WTC11 (cell line): Measurements from ENCODE around the gene UQCRHL. TPM values are rescaled to one million over a fixed set of nuclear protein-coding genes. Genes with fewer than 3 reads are reported as not detected.

Source experiments
- ATAC-seq: fragments of 200-7000 bp; cut with Tn5 transposase; 2 replicates; pipeline ENCODE4 v1.10.0; 2021; ENCODE audit warnings: mild to moderate bottlenecking, moderate library complexity
- CTCF ChIA-PET: fragments of 300-600 bp; sonication (Branson Sonifier 250); formaldehyde crosslinking; loops from one replicate; lab custom pipeline; 2021; ENCODE audit warnings: antibody characterized with exemption; lab: Charles Lee
- POLR2A ChIA-PET: fragments of 350-600 bp; sonication (Branson Sonifier 250); formaldehyde crosslinking; loops from one replicate; lab custom pipeline; 2021; ENCODE audit warnings: antibody characterized with exemption; lab: Charles Lee
- DNase-seq: peaks from one replicate; pipeline ENCODE4 v3.0.0; 2021; ENCODE audit warnings: low spot score
- H3K27ac Mint-ChIP-seq: 2 replicates; pipeline ENCODE4 v1.8.0; 2021; ENCODE audit warnings: mixed read lengths
- H3K27me3 Mint-ChIP-seq: 2 replicates; pipeline ENCODE4 v1.8.0; 2021; ENCODE audit warnings: low read depth, mild to moderate bottlenecking, moderate library complexity, mixed read lengths
- H3K36me3 Mint-ChIP-seq: 2 replicates; pipeline ENCODE4 v1.8.0; 2021; ENCODE audit warnings: mixed read lengths
- H3K4me1 Mint-ChIP-seq: 2 replicates; pipeline ENCODE4 v1.8.0; 2022; ENCODE audit warnings: mixed read lengths
- H3K4me3 Mint-ChIP-seq: 2 replicates; pipeline ENCODE4 v1.8.0; 2021; ENCODE audit warnings: mild to moderate bottlenecking, moderate library complexity, mixed read lengths
- H3K9me3 Mint-ChIP-seq: 2 replicates; pipeline ENCODE4 v1.8.0; 2021; ENCODE audit warnings: mixed read lengths
- ARID4B ChIP-seq: sonication (generic); formaldehyde crosslinking; IDR thresholded peaks from 2 replicates; pipeline ENCODE4 v1.8.0; 2023; ENCODE audit warnings: missing genetic modification reagents, mild to moderate bottlenecking, borderline replicate concordance
- ESRRA ChIP-seq: sonication (generic); formaldehyde crosslinking; IDR thresholded peaks from 2 replicates; pipeline ENCODE4 v1.8.1; 2022; ENCODE audit warnings: mild to moderate bottlenecking, missing genetic modification reagents, borderline replicate concordance
- FOXP4 ChIP-seq: sonication (generic); formaldehyde crosslinking; IDR thresholded peaks from 2 replicates; pipeline ENCODE4 v1.8.0; 2022; ENCODE audit warnings: mild to moderate bottlenecking, missing genetic modification reagents
- HMGA2 ChIP-seq: fragments of 250-450 bp; sonication (Bioruptor Pico); IDR thresholded peaks from 2 replicates; pipeline ENCODE4 v1.4.0; 2021; ENCODE audit warnings: mild to moderate bottlenecking, moderate library complexity
- IRF1 ChIP-seq: sonication (generic); formaldehyde crosslinking; IDR thresholded peaks from 2 replicates; pipeline ENCODE4 v1.8.0; 2023; ENCODE audit warnings: missing genetic modification reagents
- KAT7 ChIP-seq: sonication (generic); formaldehyde crosslinking; IDR thresholded peaks from 2 replicates; pipeline ENCODE4 v1.8.1; 2023; ENCODE audit warnings: missing genetic modification reagents, mild to moderate bottlenecking, borderline replicate concordance
- OVOL2 ChIP-seq: fragments of 250-450 bp; sonication (Bioruptor Pico); IDR thresholded peaks from 2 replicates; pipeline ENCODE4 v1.9.0; 2021; ENCODE audit warnings: mild to moderate bottlenecking, borderline replicate concordance
- PRRX2 ChIP-seq: fragments of 250-450 bp; sonication (Bioruptor Pico); IDR thresholded peaks from 2 replicates; pipeline ENCODE4 v1.8.0; 2021; ENCODE audit warnings: mild to moderate bottlenecking
- SMAD3 ChIP-seq: sonication (generic); formaldehyde crosslinking; IDR thresholded peaks from 2 replicates; pipeline ENCODE4 v1.8.0; 2022; ENCODE audit warnings: missing genetic modification reagents, mild to moderate bottlenecking, borderline replicate concordance
- SMAD4 ChIP-seq: sonication (generic); formaldehyde crosslinking; IDR thresholded peaks from 2 replicates; pipeline ENCODE4 v1.8.0; 2022; ENCODE audit warnings: mild to moderate bottlenecking, missing genetic modification reagents
- TCF7 ChIP-seq: sonication (generic); formaldehyde crosslinking; IDR thresholded peaks from 2 replicates; pipeline ENCODE4 v1.8.0; 2022; ENCODE audit warnings: mild to moderate bottlenecking, low read depth, missing genetic modification reagents, moderate library complexity
- TEAD4 ChIP-seq: sonication (generic); formaldehyde crosslinking; IDR thresholded peaks from 2 replicates; pipeline ENCODE4 v1.8.0; 2022; ENCODE audit warnings: mild to moderate bottlenecking, missing genetic modification reagents
- USF1 ChIP-seq: sonication (generic); formaldehyde crosslinking; IDR thresholded peaks from 2 replicates; pipeline ENCODE4 v1.8.0; 2022; ENCODE audit warnings: mild to moderate bottlenecking, missing genetic modification reagents
- USF2 ChIP-seq: sonication (generic); formaldehyde crosslinking; IDR thresholded peaks from 2 replicates; pipeline ENCODE4 v1.8.1; 2023; ENCODE audit warnings: mild to moderate bottlenecking, missing genetic modification reagents, moderate library complexity
- ZMAT4 ChIP-seq: fragments of 250-450 bp; sonication (Bioruptor Pico); IDR thresholded peaks from 2 replicates; pipeline ENCODE4 v1.9.0; 2021; ENCODE audit warnings: mild to moderate bottlenecking
- ZNF121 ChIP-seq: sonication (generic); formaldehyde crosslinking; IDR thresholded peaks from 2 replicates; pipeline ENCODE4 v1.8.0; 2023; ENCODE audit warnings: missing genetic modification reagents
- ZNF396 ChIP-seq: fragments of 250-450 bp; sonication (Bioruptor Pico); IDR thresholded peaks from 2 replicates; pipeline ENCODE4 v1.8.0; 2021; ENCODE audit warnings: mild to moderate bottlenecking, moderate library complexity, borderline replicate concordance
- total RNA-seq: library from RNA; stranded (reverse); gene quantifications from 3 replicates; pipeline ENCODE4 v1.2.3, GENCODE V29; 2021

UQCRHL gene
- total RNA-seq, 1 experiment from 2014 or later: 3.8 TPM

- Mint-ChIP-seq H3K4me1 (no peaks in the 10 kb centered on the region), H3K4me3 (no peak overlapping the region), H3K27ac (no peak overlapping the region), H3K27me3 (no peaks in the 10 kb centered on the region), H3K36me3 (peaks cover 73% of the 10 kb centered on the region), H3K9me3 (no peaks in the 10 kb centered on the region)
- TF ChIP-seq SMAD3: no peak
- no peak for TF ChIP-seq USF2
- TF ChIP-seq TEAD4 (CRISPR knock-in tag): no peak
- TF ChIP-seq ZNF121: no peak
- no peak for TF ChIP-seq ZMAT4 (CRISPR knock-in tag)
- no peak for TF ChIP-seq IRF1
- TF ChIP-seq USF1 (CRISPR knock-in tag): no peak
- no peak for TF ChIP-seq ESRRA (CRISPR knock-in tag)
- no peak for TF ChIP-seq KAT7 (CRISPR knock-in tag)
- TF ChIP-seq ZNF396 (CRISPR knock-in tag): no peak
- TF ChIP-seq OVOL2 (CRISPR knock-in tag): no peak
- TF ChIP-seq HMGA2: no peak
- TF ChIP-seq PRRX2 (CRISPR knock-in tag): no peak
- TF ChIP-seq ARID4B (CRISPR knock-in tag): no peak
- TF ChIP-seq SMAD4 (CRISPR knock-in tag): no peak
- no peak for TF ChIP-seq FOXP4 (CRISPR knock-in tag)
- TF ChIP-seq TCF7 (CRISPR knock-in tag): no peak
- ATAC-seq: no peak
- CTCF ChIA-PET: interaction anchor here (0.7 to 3.2 kb wide), 4 partner anchors 16 to 73 kb away, joined by 3 to 12 read pairs (median 6); no protein-coding TSS in a partner anchor
- no peak for DNase-seq
- POLR2A ChIA-PET: no interaction called here
Measured at GRCh38 chr1:15775706-15776105, 31.7 kb downstream of the UQCRHL start.
